HepG2 (cell line): Measurements from ENCODE around the gene GALNT16. TPM values are rescaled to one million over a fixed set of nuclear protein-coding genes. Genes with fewer than 3 reads are reported as not detected.

ENCODE experiments used
- ATAC-seq: fragments of 200-7000 bp; cut with Tn5 transposase; 3 replicates; pipeline ENCODE4 v1.9.1; 2020; ENCODE audit warnings: mild to moderate bottlenecking, moderate library complexity
- BruUV-seq: library from RNA; stranded (reverse); fragments of 400-500 nt; replicated peaks from 2 replicates; lab custom pipeline; 2021; lab: Mats Ljungman, UMichigan
- CTCF ChIA-PET: fragments of 300-600 bp; formaldehyde crosslinking; extraction: SDS; loops from one replicate; lab custom pipeline; 2021; ENCODE audit warnings: low total read pairs, inconsistent platforms, low intra/inter-chr PET ratio; lab: Yijun Ruan, JAX
- POLR2A ChIA-PET: fragments of 350-600 bp; sonication (Branson Sonifier 250); formaldehyde crosslinking; loops from one replicate; lab custom pipeline; 2020; ENCODE audit warnings: antibody characterized with exemption, inconsistent platforms; lab: Yijun Ruan, JAX
- DNase-seq: peaks from one replicate; pipeline ENCODE4 v3.0.0-alpha.2; 2015; ENCODE audit warnings: low spot score
- FAIRE-seq: peaks from 3 replicates; lab custom pipeline; 2011; peaks lifted over from hg19 to GRCh38; lab: Jason Lieb, UNC
- H2AFZ ChIP-seq: one replicate; pipeline ENCODE4 v1.6.1; 2011; ENCODE audit warnings: low read length, inconsistent platforms
- H3K27ac ChIP-seq: fragments of 300-600 bp; 3 replicates; pipeline ENCODE4 v1.8.0; 2011; ENCODE audit warnings: mixed run types, mild to moderate bottlenecking, mixed read lengths, low read length, inconsistent platforms; ENCODE audit not compliant: insufficient read depth; ENCODE audit errors: extremely low read length
- H3K27me3 ChIP-seq, 2 experiments: fragments of 200-600 bp in 1 of 2; 2 replicates in 1 of 2; 3 replicates in 1 of 2; pipeline versions ENCODE4 v1.6.0 to v1.8.0; 2011; ENCODE audit warnings: low read length in 2 of 2, mild to moderate bottlenecking in 2 of 2, moderate library complexity in 2 of 2, inconsistent platforms in 1 of 2; ENCODE audit not compliant: insufficient read depth in 2 of 2, control insufficient read depth in 1 of 2
- H3K36me3 ChIP-seq, 2 experiments: fragments of 200-600 bp in 1 of 2; replicated peaks in 1 of 2; 2 replicates in 1 of 2; 3 replicates in 1 of 2; pipeline versions ENCODE4 v1.5.1 to v1.8.0; 2011; ENCODE audit warnings: low read length in 2 of 2, inconsistent platforms in 1 of 2; ENCODE audit not compliant: insufficient read depth in 2 of 2, control insufficient read depth in 1 of 2
- H3K4me1 ChIP-seq: 2 replicates; pipeline ENCODE4 v1.5.1; 2012; ENCODE audit warnings: low read length, inconsistent platforms; ENCODE audit not compliant: insufficient read depth
- H3K4me2 ChIP-seq: 2 replicates; pipeline ENCODE4 v1.6.0; 2011; ENCODE audit warnings: low read depth, low read length, inconsistent platforms
- H3K4me3 ChIP-seq, 3 experiments: fragments of 200-600 bp in 1 of 3; sonication (generic), shearing (Covaris generic) in 1 of 3; replicated peaks in 1 of 3; 2 replicates each; pipeline ENCODE4 v1.5.1; 2011 to 2016; ENCODE audit warnings: low read length in 3 of 3, inconsistent platforms in 2 of 3, low read depth in 2 of 3, mild to moderate bottlenecking in 2 of 3, control low read depth in 1 of 3, mixed read lengths in 1 of 3; ENCODE audit not compliant: insufficient read depth in 1 of 3
- H3K79me2 ChIP-seq: one replicate; pipeline ENCODE4 v1.6.1; 2011; ENCODE audit warnings: low read length, inconsistent platforms; ENCODE audit not compliant: insufficient read depth
- H3K9ac ChIP-seq: 2 replicates; pipeline ENCODE4 v1.6.0; 2011; ENCODE audit warnings: mild to moderate bottlenecking, low read depth, low read length, inconsistent platforms; ENCODE audit not compliant: insufficient read depth
- H3K9me3 ChIP-seq: 2 replicates; pipeline ENCODE4 v1.5.1; 2012; ENCODE audit warnings: mild to moderate bottlenecking, low read length
- H4K20me1 ChIP-seq: 2 replicates; pipeline ENCODE4 v1.6.0; 2011; ENCODE audit warnings: inconsistent platforms, mild to moderate bottlenecking, low read length, moderate library complexity; ENCODE audit not compliant: insufficient read depth
- BORCS8-MEF2B ChIP-seq: sonication (generic); formaldehyde crosslinking; IDR thresholded peaks from 2 replicates; pipeline ENCODE4 v1.8.0; 2022; ENCODE audit warnings: mild to moderate bottlenecking, missing genetic modification reagents
- E2F1 ChIP-seq: sonication (generic); formaldehyde crosslinking; IDR thresholded peaks from 2 replicates; pipeline ENCODE4 v1.5.0; 2020; ENCODE audit warnings: missing genetic modification reagents
- ETV6 ChIP-seq: sonication (generic); formaldehyde crosslinking; conservative IDR thresholded peaks from 2 replicates; pipeline ENCODE4 v1.4.0; 2020; ENCODE audit warnings: missing genetic modification reagents
- HOXD1 ChIP-seq: sonication (generic); formaldehyde crosslinking; IDR thresholded peaks from 2 replicates; pipeline ENCODE4 v1.5.0; 2020; ENCODE audit warnings: missing genetic modification reagents
- LBX2 ChIP-seq: sonication (generic); formaldehyde crosslinking; IDR thresholded peaks from 2 replicates; pipeline ENCODE4 v1.5.0; 2020; ENCODE audit warnings: missing genetic modification reagents, mild to moderate bottlenecking, borderline replicate concordance
- REST ChIP-seq, 2 experiments: IDR thresholded peaks; 2 replicates each; pipeline ENCODE4 v1.6.1; 2011 to 2012; ENCODE audit warnings: low read length in 2 of 2, borderline replicate concordance in 1 of 2, low read depth in 1 of 2, mild to moderate bottlenecking in 1 of 2, moderate library complexity in 1 of 2
- SMAD3 ChIP-seq: sonication (generic); formaldehyde crosslinking; IDR thresholded peaks from 2 replicates; pipeline ENCODE4 v1.4.0; 2020; ENCODE audit warnings: missing genetic modification reagents
- ZKSCAN5 ChIP-seq: sonication (generic); formaldehyde crosslinking; IDR thresholded peaks from 2 replicates; pipeline ENCODE4 v1.5.1; 2020; ENCODE audit warnings: mild to moderate bottlenecking, missing genetic modification reagents
- WGBS: methylation state at CpG from one replicate; pipeline ENCODE4 v1.1.6; 2017; ENCODE audit warnings: low lambda C conversion rate; 5-methylcytosine and 5-hydroxymethylcytosine counted together
- in situ Hi-C: cut with HindIII; loops from 2 replicates; pipeline ENCODE4 v1.10.0; 2017; ENCODE audit warnings: low pct_unique_long_range_greater_than_20kb; ENCODE audit not compliant: extremely low pct_ligation_motif_present
- intact Hi-C: fragments of 100-400 bp; cut with micrococcal nuclease; formaldehyde crosslinking; loops from one replicate; pipeline ENCODE4 v1.10.0; 2022; ENCODE audit not compliant: unreplicated experiment
- polyA plus RNA-seq, 8 experiments: library from polyadenylated mRNA; depleted of rRNA in 3 of 8; stranded (reverse) in 7 of 8; unstranded in 1 of 8; fragments of >200 nt; fragmentation: Illumina TruSeq in 4 of 8; extraction: Trizol in 4 of 8; gene quantifications; 2 replicates each; pipeline versions ENCODE4 v1.2.1 to v1.2.3, GENCODE V29; 2011 to 2016; ENCODE audit warnings: low read depth in 4 of 8, missing spikeins in 1 of 8, mixed read lengths in 1 of 8; ENCODE audit not compliant: insufficient read depth in 1 of 8
- total RNA-seq, 5 experiments: library from RNA; depleted of rRNA; stranded (reverse); fragments of >200 nt; fragmentation: Illumina TruSeq; extraction: Trizol; gene quantifications; 2 replicates each; pipeline ENCODE4 v1.2.3, GENCODE V29; 2016; ENCODE audit warnings: low read depth in 1 of 5

The GALNT16 gene
- total and polyA plus RNA-seq, 2 of the 13 experiments (the other 11 are each of a cell fraction or from before 2014, with no cell fraction given) = 0.54 to 0.82 TPM

GRCh38 chr14:69226736-69227135, 33.2 kb upstream of the GALNT16 start:
- FAIRE-seq (no peak), DNase-seq (no peak), ATAC-seq (no peak)
- no peaks in the 10 kb centered on the region for H3K9me3 ChIP-seq
- no peak for TF ChIP-seq BORCS8-MEF2B (CRISPR knock-in tag)
- no peaks in the 10 kb centered on the region for H4K20me1 ChIP-seq
- H3K9ac ChIP-seq = no peak overlapping the region
- H2AFZ ChIP-seq = no peak overlapping the region
- intact Hi-C loops = no loop called here
- peaks cover 3 to 7% of the 10 kb centered on the region in 2 experiments; a peak in 2 of 5 replicates for H3K36me3 ChIP-seq
- no peak overlapping the region for H3K27ac ChIP-seq
- no peaks in the 10 kb centered on the region for H3K79me2 ChIP-seq
- WGBS = 97% methylated on average over 2 of the region's 2 CpGs
- no peaks in the 10 kb centered on the region for H3K4me1 ChIP-seq
- no peak overlapping the region for H3K4me2 ChIP-seq
- in situ Hi-C loops = no loop called here
- H3K4me3 ChIP-seq = no peak overlapping the region
- H3K27me3 ChIP-seq = no peaks in the 10 kb centered on the region
- ChIA-PET CTCF (no interaction called here), POLR2A (no interaction called here)
- BruUV-seq = no TSS peak

- intact Hi-C loops (no loop called here), in situ Hi-C loops (no loop called here)
- WGBS = 89% methylated on average over 2 of the region's 2 CpGs
- Histone ChIP-seq H3K27me3 (no peaks in the 10 kb centered on the region), H3K4me1 (no peaks in the 10 kb centered on the region), H3K36me3 (peaks cover 11 to 24% of the 10 kb centered on the region in 2 experiments), H3K9ac (no peak overlapping the region), H3K9me3 (no peaks in the 10 kb centered on the region), H4K20me1 (no peaks in the 10 kb centered on the region), H3K4me3 (no peak overlapping the region), H3K4me2 (no peak overlapping the region), H2AFZ (no peak overlapping the region), H3K79me2 (no peaks in the 10 kb centered on the region), H3K27ac (no peak overlapping the region)
- no peak for DNase-seq
- FAIRE-seq = no peak
- TF ChIP-seq SMAD3 (CRISPR knock-in tag) (no peak), LBX2 (CRISPR knock-in tag) (no peak), ZKSCAN5 (CRISPR knock-in tag) (no peak), REST (IDR thresholded peaks at IDR 0.05; ENCODE audit: borderline replicate concordance in 1 of 2, low read depth in 1 of 2, low read length in 2 of 2) (no peak), HOXD1 (no peak), ETV6 (no peak), E2F1 (CRISPR knock-in tag) (no peak)
- ATAC-seq = no peak
- BruUV-seq = no TSS peak
- ChIA-PET CTCF (no interaction called here), POLR2A (no interaction called here)
Measured at GRCh38 chr14:69231486-69231885, 28.5 kb upstream of the GALNT16 start.
